Measurements from ENCODE around the gene POFUT2. TPM values are rescaled to one million over a fixed set of nuclear protein-coding genes. Genes with fewer than 3 reads are reported as not detected.
A peak's percentile ranks its signal among the peaks of the same experiment; 100 is the strongest.
"Not testable (repeated sequence)": the region's sequence is repeated elsewhere in the genome, so short reads cannot be mapped to it uniquely, and the experiment has no call there.

Gene POFUT2
- total RNA-seq, 1 experiment from 2014 or later, result 27.7 TPM

GRCh38 chr21:45326169-45326851 is 38.6 kb upstream of the POFUT2 start:
- DNase-seq (ENCODE audit: low spot score), result no peak

- DNase-seq (ENCODE audit: low spot score), result no peak
Observed at GRCh38 chr21:45325206-45326168, 37.8 kb upstream of the POFUT2 start.

GRCh38 chr21:45324489-45325205 is 37.0 kb upstream of the POFUT2 start:
- DNase-seq (ENCODE audit: low spot score), result no peak

- DNase-seq (ENCODE audit: low spot score), result no peak
Observed at GRCh38 chr21:45323487-45324311, 36.0 kb upstream of the POFUT2 start.

- DNase-seq (ENCODE audit: low spot score), result peak; percentile 77
Observed at GRCh38 chr21:45322960-45323461, 35.3 kb upstream of the POFUT2 start.

GRCh38 chr21:45322231-45322959 is 34.7 kb upstream of the POFUT2 start:
- no peak for DNase-seq (ENCODE audit: low spot score)

- DNase-seq (ENCODE audit: low spot score), result no peak
Observed at GRCh38 chr21:45320261-45321025, 32.7 kb upstream of the POFUT2 start.

GRCh38 chr21:45319461-45320211 is 31.9 kb upstream of the POFUT2 start:
- peak; percentile 73 for DNase-seq (ENCODE audit: low spot score)

GRCh38 chr21:45318556-45319404 is 31.1 kb upstream of the POFUT2 start:
- no peak for DNase-seq (ENCODE audit: low spot score)

- DNase-seq (ENCODE audit: low spot score), result no peak
Observed at GRCh38 chr21:45318146-45318555, 30.5 kb upstream of the POFUT2 start.

GRCh38 chr21:45317398-45318145 is 29.9 kb upstream of the POFUT2 start:
- DNase-seq (ENCODE audit: low spot score), result peak; percentile 90

GRCh38 chr21:45316871-45317397 is 29.2 kb upstream of the POFUT2 start:
- DNase-seq (ENCODE audit: low spot score), result no peak

- not testable (repeated sequence) for DNase-seq (ENCODE audit: low spot score)
Observed at GRCh38 chr21:45315676-45316470, 28.2 kb upstream of the POFUT2 start.

- no peak for DNase-seq (ENCODE audit: low spot score)
Observed at GRCh38 chr21:45313682-45314081, 26.0 kb upstream of the POFUT2 start.

GRCh38 chr21:45313015-45313414 is 25.3 kb upstream of the POFUT2 start:
- DNase-seq (ENCODE audit: low spot score), result no peak

- DNase-seq (ENCODE audit: low spot score), result no peak
Observed at GRCh38 chr21:45312296-45312695, 24.6 kb upstream of the POFUT2 start.
